ENCODE data around the gene TCF19.

DNA sequence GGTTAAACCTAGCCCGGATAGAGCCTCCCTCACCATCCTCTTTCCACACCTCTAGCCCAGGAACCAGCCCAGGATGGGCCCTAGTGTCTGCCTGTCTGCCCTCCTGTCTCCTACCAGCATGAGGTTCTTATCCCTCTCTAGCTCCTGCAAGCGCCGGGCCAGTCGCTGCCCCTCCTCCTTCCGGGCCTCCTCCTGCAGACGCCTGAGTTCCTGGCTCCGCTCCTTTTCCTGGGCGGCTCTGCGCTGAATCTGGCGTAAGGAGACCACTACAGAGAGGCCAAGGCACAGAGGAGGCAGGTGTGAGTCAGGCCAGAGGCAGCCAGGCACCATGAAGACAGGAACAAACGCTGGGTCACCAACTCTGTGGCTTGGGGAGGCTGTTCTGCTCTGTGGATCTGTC, 15.2 kb upstream of the TCF19 start:
- TF ChIP-seq CHD2 (IDR thresholded peaks at IDR 0.05; ENCODE audit: borderline replicate concordance, low read depth, low read length): no peak
- no peak for TF ChIP-seq ZNF274 (IDR thresholded peaks at IDR 0.05; ENCODE audit: insufficient read depth, insufficient read length)
- TF ChIP-seq, protein P1, sequence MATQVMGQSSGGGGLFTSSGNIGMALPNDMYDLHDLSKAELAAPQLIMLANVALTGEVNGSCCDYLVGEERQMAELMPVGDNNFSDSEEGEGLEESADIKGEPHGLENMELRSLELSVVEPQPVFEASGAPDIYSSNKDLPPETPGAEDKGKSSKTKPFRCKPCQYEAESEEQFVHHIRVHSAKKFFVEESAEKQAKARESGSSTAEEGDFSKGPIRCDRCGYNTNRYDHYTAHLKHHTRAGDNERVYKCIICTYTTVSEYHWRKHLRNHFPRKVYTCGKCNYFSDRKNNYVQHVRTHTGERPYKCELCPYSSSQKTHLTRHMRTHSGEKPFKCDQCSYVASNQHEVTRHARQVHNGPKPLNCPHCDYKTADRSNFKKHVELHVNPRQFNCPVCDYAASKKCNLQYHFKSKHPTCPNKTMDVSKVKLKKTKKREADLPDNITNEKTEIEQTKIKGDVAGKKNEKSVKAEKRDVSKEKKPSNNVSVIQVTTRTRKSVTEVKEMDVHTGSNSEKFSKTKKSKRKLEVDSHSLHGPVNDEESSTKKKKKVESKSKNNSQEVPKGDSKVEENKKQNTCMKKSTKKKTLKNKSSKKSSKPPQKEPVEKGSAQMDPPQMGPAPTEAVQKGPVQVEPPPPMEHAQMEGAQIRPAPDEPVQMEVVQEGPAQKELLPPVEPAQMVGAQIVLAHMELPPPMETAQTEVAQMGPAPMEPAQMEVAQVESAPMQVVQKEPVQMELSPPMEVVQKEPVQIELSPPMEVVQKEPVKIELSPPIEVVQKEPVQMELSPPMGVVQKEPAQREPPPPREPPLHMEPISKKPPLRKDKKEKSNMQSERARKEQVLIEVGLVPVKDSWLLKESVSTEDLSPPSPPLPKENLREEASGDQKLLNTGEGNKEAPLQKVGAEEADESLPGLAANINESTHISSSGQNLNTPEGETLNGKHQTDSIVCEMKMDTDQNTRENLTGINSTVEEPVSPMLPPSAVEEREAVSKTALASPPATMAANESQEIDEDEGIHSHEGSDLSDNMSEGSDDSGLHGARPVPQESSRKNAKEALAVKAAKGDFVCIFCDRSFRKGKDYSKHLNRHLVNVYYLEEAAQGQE (IDR thresholded peaks at IDR 0.05; ENCODE audit: low read depth, low read length): no peak
- TF ChIP-seq, protein P2, sequence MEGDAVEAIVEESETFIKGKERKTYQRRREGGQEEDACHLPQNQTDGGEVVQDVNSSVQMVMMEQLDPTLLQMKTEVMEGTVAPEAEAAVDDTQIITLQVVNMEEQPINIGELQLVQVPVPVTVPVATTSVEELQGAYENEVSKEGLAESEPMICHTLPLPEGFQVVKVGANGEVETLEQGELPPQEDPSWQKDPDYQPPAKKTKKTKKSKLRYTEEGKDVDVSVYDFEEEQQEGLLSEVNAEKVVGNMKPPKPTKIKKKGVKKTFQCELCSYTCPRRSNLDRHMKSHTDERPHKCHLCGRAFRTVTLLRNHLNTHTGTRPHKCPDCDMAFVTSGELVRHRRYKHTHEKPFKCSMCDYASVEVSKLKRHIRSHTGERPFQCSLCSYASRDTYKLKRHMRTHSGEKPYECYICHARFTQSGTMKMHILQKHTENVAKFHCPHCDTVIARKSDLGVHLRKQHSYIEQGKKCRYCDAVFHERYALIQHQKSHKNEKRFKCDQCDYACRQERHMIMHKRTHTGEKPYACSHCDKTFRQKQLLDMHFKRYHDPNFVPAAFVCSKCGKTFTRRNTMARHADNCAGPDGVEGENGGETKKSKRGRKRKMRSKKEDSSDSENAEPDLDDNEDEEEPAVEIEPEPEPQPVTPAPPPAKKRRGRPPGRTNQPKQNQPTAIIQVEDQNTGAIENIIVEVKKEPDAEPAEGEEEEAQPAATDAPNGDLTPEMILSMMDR (IDR thresholded peaks at IDR 0.05 in 2 of 3, conservative IDR thresholded peaks at IDR 0.05 in 1 of 3; ENCODE audit: control insufficient read depth in 2 of 3, extremely low read depth in 1 of 3, insufficient read depth in 1 of 3, low read depth in 3 of 3, low read length in 3 of 3): no peak
- TF ChIP-seq MYC (IDR thresholded peaks at IDR 0.05; ENCODE audit: insufficient read depth, insufficient read length, insufficient replicate concordance, low read length, severe bottlenecking): no peak

Data from GM12878 (cell line).